SK-N-MC (cell line): ENCODE data around the gene SMTNL2.

Experiments used
- EZH2 ChIP-seq: fragments of 200-600 bp; sonication (generic); IDR thresholded peaks from one replicate; pipeline ENCODE4 v1.6.1; 2017; ENCODE audit warnings: antibody characterized with exemption
- FOXP2 ChIP-seq: optimal IDR thresholded peaks from 2 replicates; pipeline ENCODE3; 2011; ENCODE audit warnings: mild to moderate bottlenecking, moderate library complexity; ENCODE audit not compliant: insufficient read depth; ENCODE audit errors: extremely low read length, control extremely low read depth
- POLR2AphosphoS5 ChIP-seq: IDR thresholded peaks from 2 replicates; pipeline ENCODE4 v1.6.1; 2012; ENCODE audit warnings: mild to moderate bottlenecking, low read depth, low read length, borderline replicate concordance

- TF ChIP-seq POLR2AphosphoS5: no peak
- TF ChIP-seq EZH2: no peak
- no peak for TF ChIP-seq FOXP2
These were observed 40.0 kb upstream of the SMTNL2 start for GRCh38 chr17:4544135-4544950.
